Stimulated activated CD4-positive, alpha-beta T cell treated with anti-CD3 and anti-CD28 coated beads, TNF-alpha, amount 100 ng/mL, for 24 hours (primary cell): ENCODE measurements around the gene SHISAL1.
"Not testable (repeated sequence)": the region's sequence is repeated elsewhere in the genome, so short reads cannot be mapped to it uniquely, and the experiment has no call there.

ENCODE experiments used
- DNase-seq, 3 experiments: peaks; one replicate each; pipeline ENCODE4 v3.0.0-alpha.2; 2020; ENCODE audit warnings: low read depth in 3 of 3

Gene SHISAL1

DNA sequence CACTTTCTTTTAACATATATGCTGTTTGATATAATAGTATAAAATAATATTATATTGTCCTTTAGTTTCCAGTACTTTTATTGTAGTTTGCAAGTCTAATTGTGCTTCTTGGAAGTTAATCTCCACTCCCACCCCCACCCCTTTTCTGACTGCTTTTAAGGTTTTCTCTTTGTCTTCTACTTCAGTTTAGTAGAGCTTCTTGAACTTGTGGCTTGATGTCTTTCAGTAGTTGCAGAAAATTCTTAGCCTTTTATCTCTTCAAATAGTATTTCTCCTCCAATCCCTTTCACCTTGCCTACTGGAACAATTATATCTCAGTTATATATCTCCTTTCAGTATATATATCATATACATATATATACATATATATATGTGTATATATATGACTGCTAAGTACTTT, 75.5 kb downstream of the SHISAL1 start:
- no peak for DNase-seq

- not testable (repeated sequence) for DNase-seq
Observed at GRCh38 chr22:44234372-44234771, 78.4 kb downstream of the SHISAL1 start.

- no peak for DNase-seq
Observed at GRCh38 chr22:44231233-44231632, 81.5 kb downstream of the SHISAL1 start.

GRCh38 chr22:44229809-44230208, 82.9 kb downstream of the SHISAL1 start:
- DNase-seq, result no peak

- no peak for DNase-seq
Observed at GRCh38 chr22:44229331-44229730, 83.4 kb downstream of the SHISAL1 start.

DNA sequence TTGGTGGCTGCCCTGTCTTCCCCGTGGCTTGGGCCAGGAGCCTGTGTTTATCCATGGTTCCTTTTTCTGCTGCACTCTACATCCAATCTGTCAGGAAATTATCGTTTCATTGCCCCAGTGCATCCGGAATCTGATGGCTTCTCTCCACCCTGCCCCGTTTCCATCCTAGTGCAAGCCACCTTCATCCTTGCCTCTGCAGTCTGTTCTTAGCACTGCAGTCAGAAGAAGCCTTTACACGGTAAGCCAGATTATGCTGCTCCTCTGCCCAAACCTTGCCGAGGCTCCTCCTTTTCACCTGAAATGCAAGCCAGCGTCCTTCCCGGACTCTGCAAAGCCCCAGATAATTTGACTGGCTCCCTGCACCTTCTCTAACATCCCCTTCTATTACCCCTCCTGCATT, 86.9 kb downstream of the SHISAL1 start:
- DNase-seq, result no peak

DNA sequence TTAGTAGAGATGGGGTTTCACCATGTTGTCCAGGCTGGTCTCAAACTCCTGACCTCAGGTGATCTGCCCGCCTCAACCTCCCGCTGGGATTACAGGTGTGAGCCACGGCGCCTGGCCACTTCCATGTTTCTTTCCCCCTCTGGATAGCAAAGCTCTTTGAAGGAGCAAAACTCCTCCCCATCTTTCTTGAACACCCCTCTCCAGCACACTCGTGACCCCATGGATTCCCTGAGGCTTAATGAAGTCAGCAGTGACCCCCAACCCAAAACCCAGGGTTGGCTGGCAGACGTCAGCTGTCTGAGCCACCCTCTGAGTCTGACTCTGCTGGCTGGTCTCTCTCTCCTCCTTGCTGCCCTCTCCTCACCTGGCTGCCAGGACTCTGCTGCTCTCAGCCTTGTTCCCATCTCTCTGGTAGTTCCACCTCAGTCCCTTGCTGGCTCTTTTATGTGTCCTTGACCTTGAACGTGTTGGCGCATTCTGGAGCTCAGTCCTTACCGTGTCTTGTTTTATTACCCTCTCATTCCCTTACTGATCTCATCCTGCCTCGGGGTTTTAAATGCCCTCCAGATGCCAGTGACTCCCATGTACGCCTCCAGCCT, 87.6 kb downstream of the SHISAL1 start:
- DNase-seq, result no peak

DNA sequence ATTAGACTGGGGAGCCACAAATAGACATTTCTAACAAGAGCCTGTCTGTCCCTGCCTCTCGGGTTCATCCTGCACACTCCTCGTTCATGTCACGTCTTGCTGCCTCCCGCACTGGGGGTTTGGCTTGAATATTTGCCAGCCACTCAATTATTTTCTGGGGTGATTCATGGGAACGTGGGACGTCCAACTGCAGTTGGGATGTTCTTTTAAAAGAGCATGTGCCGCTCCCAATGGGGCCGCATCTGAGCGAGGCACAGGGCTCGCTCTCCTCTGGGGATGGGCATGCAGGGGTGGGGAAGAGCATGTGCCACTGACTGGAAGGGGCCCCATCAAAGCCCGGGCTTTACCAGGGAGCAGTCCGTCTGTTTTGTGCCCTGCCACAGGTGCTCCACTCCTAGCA, 88.6 kb downstream of the SHISAL1 start:
- no peak for DNase-seq

DNA sequence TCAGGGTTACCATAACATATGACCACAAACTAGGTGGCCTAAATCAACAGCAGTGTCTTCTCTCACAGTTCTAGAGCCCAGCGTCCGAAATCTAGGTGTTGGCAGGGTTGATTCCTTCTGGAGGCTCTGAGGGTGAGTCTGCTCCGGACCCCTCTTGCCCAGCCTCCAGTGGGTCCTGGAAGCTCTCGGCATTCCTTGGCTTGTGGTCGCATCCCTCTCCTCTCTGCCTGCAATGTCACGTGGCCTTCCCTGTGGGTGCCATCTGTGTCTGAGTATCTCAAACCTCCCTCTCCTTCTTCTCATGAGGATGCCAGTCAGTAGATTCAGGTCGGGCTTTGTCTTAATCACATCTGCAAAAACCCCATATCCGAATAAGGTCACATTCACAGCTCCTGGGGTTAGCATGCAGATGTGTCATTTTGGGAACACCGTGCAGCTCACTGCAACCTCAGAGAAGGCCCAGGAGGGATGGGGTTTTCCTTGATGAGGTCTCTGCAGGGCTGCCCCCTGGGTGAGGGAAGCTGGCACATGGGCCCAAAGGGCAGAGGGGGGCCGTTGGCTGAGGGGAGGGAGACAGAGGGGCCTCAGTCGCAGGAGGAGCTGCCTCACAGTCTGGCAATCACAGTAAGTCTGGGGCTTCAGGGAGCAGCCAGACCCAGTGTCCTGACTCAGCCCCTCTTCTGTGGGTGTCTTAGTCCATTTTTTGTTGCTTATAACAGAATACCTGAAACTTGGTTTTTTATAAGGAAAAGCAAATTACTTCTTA, 90.9 kb downstream of the SHISAL1 start:
- DNase-seq, result no peak

DNA sequence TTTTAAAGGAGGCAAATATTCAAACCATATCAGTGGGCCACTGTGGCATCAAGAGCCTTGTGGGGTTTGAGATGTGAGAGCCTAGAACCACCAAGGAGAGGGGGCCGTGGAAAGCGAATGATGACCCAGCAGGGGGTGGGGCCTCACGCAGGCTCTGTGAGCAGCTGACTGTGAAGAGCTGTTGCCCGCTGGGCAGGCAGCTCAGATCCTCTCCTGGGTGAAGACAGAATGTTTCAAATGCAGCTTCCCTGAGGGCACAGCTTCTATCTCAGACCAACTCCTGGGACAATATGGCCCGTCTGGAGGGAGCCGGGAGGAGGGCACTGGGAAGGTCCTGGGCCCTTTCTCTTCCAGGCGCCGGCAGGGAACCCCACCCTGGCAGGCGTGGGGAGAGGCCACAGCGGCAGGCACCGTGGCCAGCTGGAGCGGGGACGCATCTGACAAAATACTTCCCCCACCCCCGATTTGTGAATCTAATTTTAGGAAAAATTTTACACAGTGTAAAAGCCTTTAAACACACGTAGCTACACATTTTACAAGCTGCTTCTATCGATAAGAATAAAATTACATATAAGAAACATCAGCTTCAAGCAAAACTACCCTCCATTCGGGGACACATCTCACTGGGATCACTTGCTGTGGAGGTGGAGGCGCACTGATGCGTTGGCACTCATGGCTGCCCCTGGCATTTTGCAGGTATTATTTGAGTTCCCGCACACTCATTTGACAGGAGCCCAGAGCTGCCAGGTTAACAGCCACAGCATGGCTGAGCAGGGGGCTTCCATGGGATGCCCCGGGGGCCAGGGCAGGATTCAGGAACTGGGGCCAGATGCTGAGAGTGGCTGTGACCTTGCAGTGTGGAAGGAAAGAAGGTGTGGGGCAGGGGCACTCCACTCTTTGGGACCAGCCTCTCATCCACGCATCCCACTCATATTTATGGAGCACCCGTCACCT, 91.7 kb downstream of the SHISAL1 start:
- DNase-seq, result no peak

- DNase-seq, result no peak
Observed at GRCh38 chr22:44219101-44219870, 93.5 kb downstream of the SHISAL1 start.

GRCh38 chr22:44218071-44218470, 94.7 kb downstream of the SHISAL1 start:
- no peak for DNase-seq

DNA sequence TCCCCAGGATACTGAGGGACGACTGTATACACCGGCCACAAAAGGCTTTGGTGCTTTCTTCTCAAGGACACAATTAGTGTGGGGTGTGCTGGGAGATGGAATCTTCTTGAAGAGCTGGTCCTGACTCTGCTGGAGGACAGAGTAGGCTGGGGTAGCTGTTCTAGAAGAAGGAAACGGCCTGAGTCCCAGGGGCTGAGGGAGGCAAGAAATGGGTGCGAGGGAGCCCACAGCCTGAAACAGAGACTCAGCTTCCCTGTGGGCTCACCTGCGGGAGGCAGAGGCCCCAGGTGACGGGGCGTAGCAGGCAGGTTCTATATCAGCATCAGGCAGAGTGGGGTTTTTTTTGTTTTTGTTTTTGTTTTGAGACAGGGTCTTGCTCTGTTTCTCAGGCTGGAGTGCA, 95.4 kb downstream of the SHISAL1 start:
- no peak for DNase-seq

DNA sequence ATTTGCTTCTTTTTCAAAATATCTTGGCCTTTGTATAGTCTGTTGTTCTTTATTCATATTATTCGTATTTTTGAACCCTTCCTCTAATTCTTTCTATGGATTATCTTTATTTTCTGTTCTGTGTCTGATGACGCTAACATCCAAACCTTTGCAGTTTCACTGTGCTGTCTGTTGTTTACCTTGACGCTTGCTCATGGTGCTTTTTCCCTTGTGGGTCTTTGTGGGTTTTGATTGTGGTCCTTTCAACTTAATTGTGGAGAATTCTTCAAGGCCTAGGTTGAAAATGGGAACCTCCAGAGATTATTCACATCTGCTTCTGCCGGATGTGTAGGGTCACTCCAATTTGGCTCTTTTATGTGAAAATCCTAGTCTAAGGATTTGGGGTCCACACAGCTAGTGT, 97.5 kb downstream of the SHISAL1 start:
- no peak for DNase-seq

GRCh38 chr22:44214764-44215163, 98.0 kb downstream of the SHISAL1 start:
- DNase-seq, result no peak

DNA sequence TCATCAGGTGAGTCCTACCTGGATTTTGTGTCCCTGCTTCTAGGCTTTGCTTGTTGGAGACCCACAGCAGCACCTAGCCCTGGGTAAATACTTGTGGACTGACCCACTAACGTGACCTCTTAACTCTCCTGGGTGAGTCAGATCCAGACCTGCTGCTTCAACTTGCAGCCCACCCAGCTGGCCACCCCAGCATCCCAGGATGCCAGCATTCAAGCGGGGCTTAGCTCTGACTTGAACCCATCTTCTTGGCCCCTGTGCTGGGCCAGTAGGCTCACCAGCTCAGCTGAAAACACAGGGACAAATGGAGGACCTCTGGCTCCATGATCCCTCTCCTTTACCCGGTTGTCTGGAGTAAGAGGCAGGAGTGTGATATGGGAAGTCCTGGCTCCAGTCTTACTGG, 98.6 kb downstream of the SHISAL1 start:
- DNase-seq, result no peak

DNA sequence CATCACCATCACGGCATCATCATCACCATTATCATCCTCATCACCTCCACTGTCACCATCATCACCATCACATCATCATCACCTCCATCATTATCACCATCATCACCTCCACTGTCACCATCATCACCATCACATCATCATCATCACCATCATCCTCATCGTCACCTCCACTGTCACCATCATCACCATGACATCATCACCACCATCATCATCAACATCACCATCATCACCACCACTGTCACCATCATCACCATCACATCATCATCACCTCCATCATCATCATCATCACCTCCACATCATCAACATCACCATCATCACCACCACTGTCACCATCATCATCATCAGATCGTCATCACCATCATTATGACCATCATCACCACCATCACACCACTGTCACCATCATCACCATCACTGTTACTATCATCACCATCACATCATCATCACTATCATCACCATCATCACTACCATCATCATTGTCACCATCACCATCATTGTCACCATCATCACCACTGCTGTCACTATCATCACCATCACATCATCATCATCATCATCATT, 99.2 kb downstream of the SHISAL1 start:
- DNase-seq, result no peak

DNA sequence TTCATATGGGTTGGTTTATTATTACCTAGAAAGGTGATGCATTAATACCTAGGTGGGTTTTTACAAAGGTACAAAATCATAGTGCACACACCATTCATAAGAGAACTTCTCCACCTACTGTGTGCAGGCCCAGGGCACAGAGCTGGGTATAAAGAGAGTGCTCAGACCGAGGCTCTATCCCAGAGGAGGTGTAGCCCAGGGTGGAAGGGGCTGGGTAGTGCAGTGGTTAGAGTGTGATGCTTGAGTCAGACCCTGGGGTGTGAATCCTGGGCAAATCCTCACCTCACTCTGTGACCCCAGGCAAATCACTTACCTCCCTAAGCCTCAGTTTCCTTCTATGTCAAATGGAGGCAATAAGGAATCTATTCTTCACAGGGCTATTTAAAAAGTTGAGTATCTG, 99.8 kb downstream of the SHISAL1 start:
- no peak for DNase-seq

GRCh38 chr22:44211946-44212930, 100.5 kb downstream of the SHISAL1 start:
- no peak for DNase-seq

GRCh38 chr22:44211256-44211945, 101.3 kb downstream of the SHISAL1 start:
- no peak for DNase-seq
